CD4-positive, alpha-beta T cell treated with Interleukin-10 for 1 hour (primary cell): ENCODE measurements around the gene GPR183.

ENCODE experiments used
- DNase-seq: peaks from one replicate; pipeline ENCODE4 v3.0.0-alpha.2; 2020

Gene GPR183, protein sequence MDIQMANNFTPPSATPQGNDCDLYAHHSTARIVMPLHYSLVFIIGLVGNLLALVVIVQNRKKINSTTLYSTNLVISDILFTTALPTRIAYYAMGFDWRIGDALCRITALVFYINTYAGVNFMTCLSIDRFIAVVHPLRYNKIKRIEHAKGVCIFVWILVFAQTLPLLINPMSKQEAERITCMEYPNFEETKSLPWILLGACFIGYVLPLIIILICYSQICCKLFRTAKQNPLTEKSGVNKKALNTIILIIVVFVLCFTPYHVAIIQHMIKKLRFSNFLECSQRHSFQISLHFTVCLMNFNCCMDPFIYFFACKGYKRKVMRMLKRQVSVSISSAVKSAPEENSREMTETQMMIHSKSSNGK

DNA sequence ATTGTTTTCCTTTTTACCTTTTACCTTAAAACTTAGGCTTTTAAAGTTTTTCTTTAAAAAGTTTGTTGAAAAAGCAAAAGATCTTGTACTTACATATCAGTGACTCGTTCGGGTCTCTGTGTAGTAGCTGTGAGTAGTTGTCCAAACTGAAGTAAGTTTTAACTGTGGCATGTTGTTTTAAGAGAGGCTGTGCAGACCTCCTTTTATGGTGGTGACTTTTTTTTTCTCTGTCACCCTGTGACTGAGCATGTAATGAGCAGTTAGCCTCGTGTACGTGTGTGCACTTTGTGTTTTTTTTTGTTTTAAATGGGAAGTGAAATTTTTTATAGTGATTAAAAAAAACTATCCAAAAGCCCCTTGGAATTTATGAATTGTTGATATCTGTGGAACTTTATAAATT, at the start of gene GPR183:
Gene GPR183, minus strand, starts transcription at position 153 of the 400 bp plus-strand sequence. CDS start 11,254 bp downstream, outside the sequence.
- DNase-seq = peak; percentile 84

DNA sequence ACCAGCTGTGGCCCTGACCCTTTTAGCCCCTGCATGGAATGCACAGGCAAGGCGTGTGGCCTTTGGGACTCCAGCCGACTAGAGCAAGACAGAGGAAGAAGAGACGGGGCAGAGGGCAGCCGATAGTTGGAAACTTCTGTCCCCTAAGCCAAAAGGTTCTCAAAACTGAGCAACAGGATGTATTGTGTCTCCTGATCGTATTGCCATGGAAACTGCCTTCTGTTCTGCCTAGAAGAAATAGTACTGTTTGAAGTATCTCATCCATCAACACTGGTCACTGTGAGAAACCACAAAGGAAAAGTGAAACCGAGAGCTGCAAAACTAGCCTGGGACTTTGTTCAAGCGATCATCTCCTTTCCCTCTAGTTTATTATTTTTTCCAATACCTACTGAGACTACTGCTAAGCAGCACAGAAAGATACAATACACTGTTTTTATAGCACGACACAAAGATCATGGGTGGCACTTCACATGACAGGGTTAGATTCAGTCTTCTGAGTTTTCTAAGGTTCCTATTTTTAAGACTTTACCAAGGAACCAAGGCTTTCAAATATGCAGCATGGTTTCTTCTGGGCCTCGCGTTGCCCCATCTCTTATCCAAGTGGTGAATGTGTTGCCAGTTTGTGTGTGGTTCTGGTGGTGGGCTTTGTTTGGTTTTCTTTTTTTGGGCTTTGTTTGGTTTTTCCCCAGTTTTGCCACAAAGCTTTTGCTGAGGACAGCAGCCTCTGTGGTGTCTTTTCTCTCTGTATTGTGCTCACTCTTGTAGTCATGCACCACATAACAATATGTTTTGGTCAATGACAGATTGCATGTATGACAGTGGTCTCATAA, 49.3 kb upstream of the GPR183 start:
- DNase-seq = peak; percentile 92

DNA sequence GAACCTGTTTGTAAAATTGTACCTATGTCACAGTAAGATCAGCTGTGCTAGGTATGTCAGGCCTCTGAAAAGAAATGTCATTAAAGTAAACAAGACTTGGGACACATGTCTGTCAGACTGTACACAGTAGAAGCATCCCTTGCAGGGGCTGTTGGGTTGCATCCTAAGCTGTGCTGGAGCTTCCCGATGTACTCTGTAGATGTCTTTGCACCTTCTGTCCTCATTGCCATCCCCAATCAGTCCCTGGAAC, 48.7 kb upstream of the GPR183 start:
- DNase-seq = no peak

DNA sequence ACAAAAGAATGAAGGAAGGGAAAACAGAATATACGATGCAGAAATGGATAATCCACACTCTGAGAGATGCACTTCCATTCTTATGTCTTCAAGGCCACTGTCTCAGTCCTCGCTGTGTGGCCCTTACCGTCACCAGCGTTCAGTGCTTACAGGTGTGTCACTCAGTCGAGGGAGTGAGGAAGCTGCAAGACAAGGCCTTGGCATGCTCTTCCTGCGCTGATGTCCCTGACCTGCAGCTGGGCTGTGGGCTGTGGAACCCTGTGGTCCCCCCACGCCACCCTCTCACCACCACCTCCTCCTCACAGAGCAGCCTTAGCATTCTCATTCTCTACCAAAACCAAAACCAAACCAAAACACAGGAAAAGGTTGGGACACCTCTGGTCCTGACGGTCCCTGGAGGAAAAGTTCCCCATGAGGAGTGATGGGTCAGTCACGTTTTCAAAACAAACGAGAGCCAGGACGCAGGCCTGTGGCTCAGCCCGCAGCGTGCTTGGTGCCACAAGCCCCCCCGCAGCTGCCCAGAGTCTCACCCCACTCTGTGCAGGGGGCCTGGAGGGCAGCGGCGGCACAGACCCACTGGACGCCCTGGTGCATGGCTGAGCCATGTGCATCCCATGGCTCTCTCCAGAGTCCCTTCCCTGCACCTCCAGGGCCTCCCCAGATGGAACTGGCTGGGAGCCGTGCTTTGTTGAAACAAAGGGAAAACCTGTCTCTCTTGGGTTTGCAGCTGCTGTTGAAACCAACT, 48.2 kb upstream of the GPR183 start:
- DNase-seq = no peak

DNA sequence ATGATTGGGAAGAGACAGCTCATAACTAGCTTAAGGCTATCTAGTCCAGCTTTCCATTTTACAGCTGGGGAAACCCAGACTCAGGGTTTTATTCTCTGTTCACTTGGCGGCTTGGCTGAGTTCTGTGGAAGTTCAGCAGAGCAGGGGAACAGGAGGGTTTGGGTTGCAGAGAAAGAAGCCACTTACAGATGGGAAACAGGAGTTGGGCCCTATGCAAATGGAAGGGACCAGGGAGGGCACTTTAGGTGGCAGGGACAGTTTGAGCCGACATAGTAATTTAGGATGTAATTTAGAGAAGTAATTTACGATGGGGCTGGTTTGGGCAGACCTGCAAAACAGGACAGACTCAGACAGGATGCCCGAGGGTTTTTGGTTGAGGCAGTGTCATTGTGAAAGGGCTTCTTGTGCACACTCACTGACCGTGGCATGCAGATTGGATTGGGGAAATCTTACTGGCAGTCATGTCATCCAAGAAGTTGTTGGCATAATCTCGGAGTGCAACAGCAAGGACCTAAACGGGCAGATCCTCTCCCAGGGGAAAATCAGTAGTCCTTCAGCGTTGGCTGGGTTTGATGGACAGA, 47.3 kb upstream of the GPR183 start:
- DNase-seq = no peak

DNA sequence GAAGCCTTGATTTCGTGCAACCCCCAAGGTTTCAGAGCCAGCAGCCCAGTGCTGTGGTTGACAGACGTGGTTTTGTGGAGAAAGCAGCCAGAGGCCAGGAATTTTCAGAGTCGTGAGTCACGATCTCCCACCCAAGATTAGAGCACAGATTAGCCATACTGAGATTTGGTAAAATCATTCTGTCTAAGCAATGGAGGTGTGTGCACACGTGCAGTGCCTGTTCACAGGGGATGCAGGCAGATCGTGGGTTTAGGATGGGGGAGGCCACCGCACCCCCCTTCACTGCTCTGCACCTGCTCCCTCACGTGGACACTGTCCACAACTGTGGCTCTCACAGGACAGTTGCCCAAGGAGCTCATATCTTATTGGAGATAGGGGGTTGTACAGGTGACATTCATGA, 46.6 kb upstream of the GPR183 start:
- DNase-seq = no peak

DNA sequence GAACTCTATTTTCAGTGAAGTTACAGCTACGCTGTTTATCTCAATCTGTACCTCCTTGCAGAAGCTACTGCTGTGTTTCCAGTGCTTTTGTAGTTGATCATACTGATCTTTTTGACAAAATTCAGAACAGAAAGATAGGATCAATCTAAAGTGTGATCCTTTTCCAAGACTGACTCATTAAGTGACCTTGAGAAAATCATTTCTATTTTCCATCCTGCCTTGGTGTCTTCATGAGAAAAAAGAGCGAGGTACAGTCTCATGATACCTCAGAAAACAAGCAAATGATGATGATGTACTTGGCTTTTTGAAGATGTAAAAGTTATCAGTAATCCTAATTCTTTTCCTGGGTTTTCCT, 46.0 kb upstream of the GPR183 start:
- DNase-seq = no peak

DNA sequence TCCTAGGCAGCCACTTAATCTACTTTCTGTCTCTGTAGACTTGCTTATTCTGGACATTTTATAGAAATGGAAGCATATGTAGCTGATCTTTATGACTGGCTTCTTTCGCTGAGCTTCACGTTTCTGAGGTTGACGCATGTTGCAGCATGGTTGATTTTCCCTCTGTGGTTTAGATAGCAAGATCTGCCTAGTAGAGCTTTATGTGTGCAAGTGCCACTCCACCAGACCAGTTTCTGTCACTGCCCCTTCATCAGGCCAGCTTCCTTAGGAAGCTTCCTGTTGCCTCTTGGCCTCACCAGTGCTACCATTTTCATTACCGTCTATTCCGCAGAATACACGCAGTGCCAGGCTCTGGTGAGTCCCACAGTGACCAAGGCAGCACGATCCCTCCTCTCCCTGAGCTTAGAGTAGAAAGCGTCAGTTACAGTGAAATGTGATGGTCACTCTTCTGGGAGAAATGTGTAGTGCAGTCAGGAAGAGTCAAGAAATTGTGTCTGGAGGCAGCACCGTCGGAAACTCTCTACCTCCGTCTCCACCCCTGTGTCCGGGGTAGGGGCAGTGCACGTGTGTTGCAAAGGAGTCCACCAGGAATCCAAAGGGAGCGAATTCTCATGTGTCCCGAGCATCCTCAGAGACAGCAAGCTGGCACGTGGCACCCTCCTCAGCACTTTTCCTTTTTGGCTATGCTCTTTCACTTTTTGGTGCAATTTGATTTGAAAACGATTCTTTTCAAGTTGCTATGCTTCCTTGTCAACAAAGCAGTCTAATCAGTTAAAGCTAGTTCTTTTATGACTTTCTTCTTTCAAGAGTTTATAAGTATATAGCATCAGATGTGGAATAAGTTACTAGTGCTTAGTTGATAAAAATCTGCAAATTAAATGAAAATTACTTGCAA, 45.4 kb upstream of the GPR183 start:
- no peak for DNase-seq

DNA sequence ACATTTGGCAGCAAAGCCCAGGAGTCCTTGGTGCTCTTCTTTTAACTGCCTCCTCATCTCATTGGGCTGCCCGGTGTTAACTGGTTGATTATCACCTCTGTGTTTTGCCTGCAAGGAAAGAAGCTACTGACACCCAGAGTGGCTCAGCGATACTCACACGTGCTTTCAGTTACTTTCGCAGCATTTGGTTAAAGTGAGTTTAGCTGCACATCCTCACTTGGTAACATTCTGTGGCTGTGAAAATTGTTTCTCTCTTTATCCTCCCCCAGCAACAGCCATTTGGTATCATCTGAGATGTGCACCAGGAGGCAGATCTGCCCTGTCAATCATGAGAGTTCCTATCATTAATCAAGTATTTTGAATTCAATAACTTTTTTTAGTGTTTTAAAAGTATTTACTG, 44.6 kb upstream of the GPR183 start:
- DNase-seq = peak; percentile 76

DNA sequence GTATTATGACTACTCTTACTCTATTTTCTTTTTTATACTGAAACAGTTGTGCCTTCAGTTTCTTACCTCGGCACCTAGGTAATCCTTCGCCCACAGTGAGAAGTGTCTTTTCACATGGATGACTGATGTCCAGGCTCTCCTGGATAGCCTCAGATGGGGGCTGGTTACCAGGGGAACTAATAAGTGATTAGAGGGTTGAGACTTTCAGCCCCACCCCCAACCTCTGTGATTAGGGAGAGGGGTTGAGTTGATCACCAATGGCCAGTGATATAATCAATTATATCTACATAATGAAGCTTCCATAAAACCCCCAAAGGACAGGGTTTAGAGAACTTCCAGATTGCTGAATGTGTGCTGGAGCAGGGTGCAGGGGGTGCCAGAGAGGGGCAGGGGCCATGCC, 43.0 kb upstream of the GPR183 start:
- DNase-seq = no peak

DNA sequence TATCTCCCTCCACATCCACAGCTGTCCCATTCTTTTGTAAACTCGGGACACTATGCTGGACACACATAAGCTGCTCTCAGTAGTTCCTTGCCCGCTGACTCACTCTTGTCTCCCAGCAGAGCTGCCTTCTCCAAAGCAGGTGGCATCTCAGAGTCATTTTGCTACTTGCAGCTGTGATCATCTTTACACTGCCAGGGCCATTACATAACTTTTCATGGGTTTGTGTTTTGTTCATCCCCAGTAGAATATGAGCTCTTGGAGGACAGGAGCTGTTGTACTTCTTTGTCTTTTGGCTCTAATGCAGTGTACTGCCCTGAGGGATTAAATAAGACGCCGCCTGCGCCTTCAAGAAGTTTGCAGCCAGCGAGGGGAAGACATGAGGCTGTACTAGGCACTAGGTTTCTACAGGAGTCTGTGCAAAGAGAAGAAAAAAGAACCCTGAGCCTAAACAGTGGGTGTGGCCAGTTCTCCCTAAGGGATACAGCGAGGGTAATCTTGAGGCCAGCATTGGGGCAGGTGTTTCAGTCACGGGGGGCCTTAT, 40.8 kb upstream of the GPR183 start:
- no peak for DNase-seq

DNA sequence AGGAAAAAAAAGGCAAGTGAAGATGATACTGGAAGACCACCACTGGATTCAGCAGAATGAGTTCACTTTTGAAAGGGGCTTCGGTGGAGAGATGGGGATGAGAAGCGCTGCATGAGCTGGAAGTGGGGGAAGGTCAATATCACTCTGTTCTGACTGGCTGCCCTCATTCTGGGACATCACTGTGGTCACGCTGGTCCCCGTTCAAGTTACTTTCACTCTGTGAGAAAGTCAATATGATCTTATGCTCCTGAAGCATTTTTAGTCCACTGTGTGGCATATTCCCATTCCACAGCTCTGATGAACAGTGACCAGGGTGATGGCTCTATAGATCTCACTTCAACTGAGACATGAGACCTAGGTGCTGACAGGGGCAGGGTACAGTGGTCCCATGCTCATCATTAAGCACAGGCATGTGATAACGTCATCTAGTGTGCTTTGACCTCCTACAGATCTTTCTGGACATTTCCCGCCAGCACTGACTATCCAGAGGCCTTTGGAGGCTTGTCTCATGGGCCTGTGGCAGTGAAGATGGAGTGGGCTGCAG, 40.2 kb upstream of the GPR183 start:
- no peak for DNase-seq

DNA sequence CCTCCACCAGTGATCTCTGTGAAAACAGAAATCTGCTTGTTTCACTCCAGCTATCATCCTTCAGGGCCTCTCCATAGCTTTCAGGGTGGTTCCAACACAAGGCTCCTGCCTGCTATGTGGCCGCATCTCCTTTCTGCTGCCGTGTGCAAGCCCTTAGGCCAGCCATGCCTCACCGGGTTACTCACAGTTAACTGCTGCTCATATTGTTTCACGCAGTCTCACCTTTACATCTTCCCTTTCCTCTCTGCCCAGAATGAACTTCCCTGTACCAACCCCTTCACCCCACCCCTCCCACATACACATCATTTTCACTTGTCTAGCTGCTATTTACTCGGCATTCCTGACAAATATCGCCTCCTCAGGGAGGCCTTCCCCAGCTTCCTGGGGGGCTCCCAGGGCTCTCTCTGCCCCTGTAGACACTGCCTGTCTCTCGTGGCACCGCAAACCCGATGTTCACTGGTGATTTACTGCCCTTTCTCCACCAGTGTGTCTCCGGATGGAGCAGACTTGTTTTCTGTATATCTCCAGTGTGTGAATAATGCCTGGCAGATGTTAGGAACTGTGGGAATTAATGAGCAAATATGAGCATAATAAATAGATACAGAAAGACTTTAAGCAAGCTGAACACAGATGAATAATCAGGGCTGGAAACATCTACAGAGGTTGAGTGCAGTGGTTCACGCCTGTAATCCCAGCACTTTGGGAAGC, 39.3 kb upstream of the GPR183 start:
- DNase-seq = no peak

DNA sequence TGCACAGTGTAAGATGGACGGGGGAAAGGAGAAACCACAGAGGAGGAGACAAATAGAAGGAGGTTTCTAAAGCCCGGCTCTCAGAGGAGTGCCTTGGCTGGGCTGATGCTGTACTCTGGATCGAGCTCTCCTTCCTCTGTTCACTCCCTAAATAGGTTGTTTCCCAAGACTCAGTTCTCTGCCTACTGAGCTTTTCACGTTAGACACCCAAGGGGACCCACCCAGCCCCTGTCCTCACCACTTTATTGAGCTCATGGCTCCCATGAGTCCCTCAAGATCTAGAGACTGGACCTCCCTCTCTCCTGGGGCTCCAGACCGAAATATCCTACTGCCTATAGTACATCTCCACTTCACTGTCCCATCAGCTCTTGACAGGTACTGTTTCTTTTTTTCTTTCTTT, 38.1 kb upstream of the GPR183 start:
- no peak for DNase-seq

DNA sequence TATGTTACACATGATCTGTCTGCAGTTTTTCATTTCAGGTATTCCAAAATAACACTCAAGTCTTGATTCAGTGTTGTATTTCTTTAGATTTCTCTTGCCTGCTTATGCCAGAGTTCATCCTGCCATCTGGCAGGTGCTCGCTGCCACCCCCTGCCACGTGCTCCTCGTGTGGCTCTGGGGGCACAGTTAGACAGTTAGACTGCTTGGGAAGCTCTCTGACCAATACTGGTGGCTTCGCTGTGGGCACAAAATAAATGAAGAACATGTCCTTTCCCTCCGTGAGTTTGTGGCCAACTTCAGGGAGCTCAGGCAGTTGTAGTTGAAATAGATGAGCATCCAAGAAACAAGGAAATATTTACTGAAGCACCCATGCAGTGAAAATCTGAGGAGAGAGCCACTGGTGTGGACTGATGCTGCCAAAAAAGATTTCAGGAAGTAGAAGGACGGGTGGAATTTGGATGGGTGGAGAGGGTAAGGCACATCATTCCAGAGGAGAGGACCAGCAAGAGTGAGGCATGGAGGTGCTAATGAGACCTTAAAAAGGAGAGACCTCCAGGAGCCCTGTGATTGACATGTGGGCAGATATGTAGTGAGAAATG, 37.5 kb upstream of the GPR183 start:
- no peak for DNase-seq

DNA sequence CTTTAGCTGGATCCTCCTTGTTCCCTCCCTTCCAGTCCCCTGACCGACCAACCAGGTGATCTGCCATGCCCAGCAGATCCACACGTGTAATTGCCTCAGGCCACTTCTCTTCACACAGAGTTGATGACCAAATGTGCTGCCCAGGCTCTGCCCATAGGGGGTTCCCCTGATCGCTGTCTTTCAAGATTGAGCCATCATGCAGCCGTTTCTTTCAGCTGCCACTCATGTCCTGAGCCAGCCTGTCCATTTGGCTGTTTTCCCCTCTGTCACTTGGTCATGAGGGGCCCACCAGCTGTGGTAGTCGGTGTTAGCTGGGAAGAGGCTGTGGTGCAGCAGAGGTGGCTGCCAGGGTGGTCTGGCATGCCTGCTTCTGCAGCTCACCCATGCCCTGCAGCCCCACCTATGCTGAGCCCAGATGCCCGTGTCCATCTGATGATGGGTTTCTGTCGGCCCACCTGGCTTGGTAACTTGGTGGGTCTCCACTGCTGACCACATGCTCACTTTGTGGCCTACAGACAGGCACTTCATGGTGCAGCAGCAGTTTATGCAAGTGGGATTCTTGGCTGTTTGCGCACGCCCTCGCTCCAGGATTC, 35.6 kb upstream of the GPR183 start:
- DNase-seq = no peak

DNA sequence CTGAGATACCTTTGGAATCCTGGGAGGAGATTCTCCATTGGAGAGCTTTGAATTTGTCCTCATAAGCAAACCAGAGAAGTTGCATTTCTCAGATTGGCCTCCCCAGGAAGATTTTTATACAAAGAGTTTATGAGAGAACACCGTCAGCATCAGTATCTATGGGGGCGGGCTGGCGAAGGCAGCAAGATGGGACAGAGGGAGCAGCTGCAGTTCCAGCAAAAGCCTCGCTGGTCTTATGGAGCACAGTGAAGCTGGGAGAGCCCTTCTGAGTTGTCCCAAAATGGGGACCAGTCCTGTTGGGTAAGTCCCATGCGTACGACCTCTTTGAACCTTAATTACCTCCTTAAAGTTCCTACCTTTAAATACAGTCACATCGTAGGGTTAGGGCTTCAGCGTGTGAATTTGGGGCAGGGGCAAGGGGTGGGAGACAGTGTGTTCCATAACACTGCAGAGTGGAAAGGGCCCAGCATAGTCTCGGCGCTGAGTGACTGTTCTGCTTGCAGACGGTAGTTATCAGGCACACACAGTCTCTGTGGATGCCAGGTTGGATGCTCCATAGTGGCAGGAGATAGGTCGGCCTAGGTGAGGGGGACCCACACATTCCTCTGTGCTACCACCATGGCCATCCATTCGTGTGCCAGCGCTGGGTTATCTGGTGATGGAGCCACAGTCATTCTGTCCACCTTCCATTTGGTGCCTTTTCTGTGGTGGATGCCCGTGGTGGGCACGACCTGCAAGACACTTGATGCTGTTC, 34.9 kb upstream of the GPR183 start:
- no peak for DNase-seq

DNA sequence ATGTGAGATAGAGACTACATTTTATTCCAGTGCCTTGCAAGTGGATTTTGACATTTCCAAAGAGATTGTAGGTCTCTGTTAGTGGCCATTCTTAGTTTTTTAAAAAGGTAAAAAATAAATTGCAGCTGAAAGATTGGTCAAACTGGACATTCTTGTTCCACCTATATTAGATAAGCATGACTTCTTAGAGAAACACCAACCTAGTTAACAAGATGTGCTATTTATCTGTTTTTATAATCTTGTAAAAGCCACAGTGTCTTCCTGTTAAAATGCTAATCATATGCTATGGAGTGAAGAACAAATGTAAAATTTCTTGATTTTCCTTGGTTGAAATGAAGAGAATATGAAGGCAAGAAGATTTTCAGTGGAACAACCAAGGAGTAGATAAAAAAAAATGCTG, 33.4 kb upstream of the GPR183 start:
- no peak for DNase-seq

DNA sequence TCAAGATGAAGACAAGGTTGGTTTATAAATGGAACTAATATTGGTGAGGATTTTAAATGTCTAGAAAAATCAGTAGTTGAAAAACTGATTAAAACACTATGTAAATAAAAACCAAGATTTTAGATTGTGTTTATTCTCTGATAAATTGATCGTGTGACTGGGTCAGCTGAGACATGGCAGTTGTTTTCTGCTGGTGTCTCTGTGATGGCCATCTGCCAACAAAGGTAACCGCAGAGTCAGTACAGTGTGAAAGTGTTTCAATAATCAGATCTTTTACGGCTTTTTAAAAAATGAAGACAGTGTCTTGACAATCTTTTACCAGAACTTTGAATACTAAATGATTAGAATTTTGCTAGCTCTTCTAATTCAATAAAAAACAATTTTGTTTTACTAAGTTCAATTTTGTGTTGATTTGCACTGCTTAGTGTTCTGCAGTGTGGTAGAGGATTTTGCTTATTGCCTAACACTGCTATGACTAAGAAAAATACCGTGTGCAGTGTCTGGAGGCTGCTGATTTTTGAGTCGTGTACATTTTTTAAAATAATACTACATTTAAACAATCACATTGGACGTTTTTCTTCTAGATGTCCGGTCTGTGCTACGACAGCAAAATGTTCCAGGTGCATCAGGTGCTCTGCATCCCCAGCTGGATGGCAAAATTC, 32.7 kb upstream of the GPR183 start:
- DNase-seq = peak; percentile 79
